HepG2 (cell line): ENCODE data around the gene UNC5B. TPM values are rescaled to one million over a fixed set of nuclear protein-coding genes. Genes with fewer than 3 reads are reported as not detected.

Experiments
- ATAC-seq: fragments of 200-7000 bp; cut with Tn5 transposase; 3 replicates; pipeline ENCODE4 v1.9.1; 2020; ENCODE audit warnings: mild to moderate bottlenecking, moderate library complexity
- BruUV-seq: library from RNA; stranded (reverse); fragments of 400-500 nt; replicated peaks from 2 replicates; lab custom pipeline; 2021; lab: Mats Ljungman, UMichigan
- CTCF ChIA-PET: fragments of 300-600 bp; formaldehyde crosslinking; extraction: SDS; loops from one replicate; lab custom pipeline; 2021; ENCODE audit warnings: low total read pairs, inconsistent platforms, low intra/inter-chr PET ratio; lab: Yijun Ruan, JAX
- POLR2A ChIA-PET: fragments of 350-600 bp; sonication (Branson Sonifier 250); formaldehyde crosslinking; loops from one replicate; lab custom pipeline; 2020; ENCODE audit warnings: antibody characterized with exemption, inconsistent platforms; lab: Yijun Ruan, JAX
- DNase-seq: peaks from one replicate; pipeline ENCODE4 v3.0.0-alpha.2; 2015; ENCODE audit warnings: low spot score
- FAIRE-seq: peaks from 3 replicates; lab custom pipeline; 2011; peaks lifted over from hg19 to GRCh38; lab: Jason Lieb, UNC
- H2AFZ ChIP-seq: one replicate; pipeline ENCODE4 v1.6.1; 2011; ENCODE audit warnings: low read length, inconsistent platforms
- H3K27ac ChIP-seq: fragments of 300-600 bp; 3 replicates; pipeline ENCODE4 v1.8.0; 2011; ENCODE audit warnings: mixed run types, mild to moderate bottlenecking, mixed read lengths, low read length, inconsistent platforms; ENCODE audit not compliant: insufficient read depth; ENCODE audit errors: extremely low read length
- H3K27me3 ChIP-seq, 2 experiments: fragments of 200-600 bp in 1 of 2; 2 replicates in 1 of 2; 3 replicates in 1 of 2; pipeline versions ENCODE4 v1.6.0 to v1.8.0; 2011; ENCODE audit warnings: low read length in 2 of 2, mild to moderate bottlenecking in 2 of 2, moderate library complexity in 2 of 2, inconsistent platforms in 1 of 2; ENCODE audit not compliant: insufficient read depth in 2 of 2, control insufficient read depth in 1 of 2
- H3K36me3 ChIP-seq, 2 experiments: fragments of 200-600 bp in 1 of 2; replicated peaks in 1 of 2; 2 replicates in 1 of 2; 3 replicates in 1 of 2; pipeline versions ENCODE4 v1.5.1 to v1.8.0; 2011; ENCODE audit warnings: low read length in 2 of 2, inconsistent platforms in 1 of 2; ENCODE audit not compliant: insufficient read depth in 2 of 2, control insufficient read depth in 1 of 2
- H3K4me1 ChIP-seq: 2 replicates; pipeline ENCODE4 v1.5.1; 2012; ENCODE audit warnings: low read length, inconsistent platforms; ENCODE audit not compliant: insufficient read depth
- H3K4me2 ChIP-seq: 2 replicates; pipeline ENCODE4 v1.6.0; 2011; ENCODE audit warnings: low read depth, low read length, inconsistent platforms
- H3K4me3 ChIP-seq, 3 experiments: fragments of 200-600 bp in 1 of 3; sonication (generic), shearing (Covaris generic) in 1 of 3; replicated peaks in 1 of 3; 2 replicates each; pipeline ENCODE4 v1.5.1; 2011 to 2016; ENCODE audit warnings: low read length in 3 of 3, inconsistent platforms in 2 of 3, low read depth in 2 of 3, mild to moderate bottlenecking in 2 of 3, control low read depth in 1 of 3, mixed read lengths in 1 of 3; ENCODE audit not compliant: insufficient read depth in 1 of 3
- H3K79me2 ChIP-seq: one replicate; pipeline ENCODE4 v1.6.1; 2011; ENCODE audit warnings: low read length, inconsistent platforms; ENCODE audit not compliant: insufficient read depth
- H3K9ac ChIP-seq: 2 replicates; pipeline ENCODE4 v1.6.0; 2011; ENCODE audit warnings: mild to moderate bottlenecking, low read depth, low read length, inconsistent platforms; ENCODE audit not compliant: insufficient read depth
- H3K9me3 ChIP-seq: 2 replicates; pipeline ENCODE4 v1.5.1; 2012; ENCODE audit warnings: mild to moderate bottlenecking, low read length
- H4K20me1 ChIP-seq: 2 replicates; pipeline ENCODE4 v1.6.0; 2011; ENCODE audit warnings: inconsistent platforms, mild to moderate bottlenecking, low read length, moderate library complexity; ENCODE audit not compliant: insufficient read depth
- ARID4A ChIP-seq: sonication (generic); formaldehyde crosslinking; IDR thresholded peaks from 2 replicates; pipeline ENCODE4 v1.5.0; 2020; ENCODE audit warnings: mild to moderate bottlenecking, missing genetic modification reagents, borderline replicate concordance
- EHMT2 ChIP-seq: fragments of 200-600 bp; sonication (generic); IDR thresholded peaks from 2 replicates; pipeline ENCODE4 v1.7.0; 2017; ENCODE audit warnings: antibody characterized with exemption, low read depth, low read length, borderline replicate concordance
- HNF4G ChIP-seq, 2 experiments: sonication (generic) in 1 of 2; formaldehyde crosslinking in 1 of 2; IDR thresholded peaks; 2 replicates each; pipeline versions ENCODE4 v1.4.0 to v1.6.1; 2011 to 2020; ENCODE audit warnings: borderline replicate concordance in 2 of 2, low read depth in 2 of 2, mild to moderate bottlenecking in 2 of 2, low read length in 1 of 2, missing genetic modification reagents in 1 of 2, moderate library complexity in 1 of 2
- KLF12 ChIP-seq: sonication (generic); formaldehyde crosslinking; IDR thresholded peaks from 2 replicates; pipeline ENCODE4 v1.4.0; 2020; ENCODE audit warnings: missing genetic modification reagents, borderline replicate concordance
- MAFK ChIP-seq, 2 experiments: IDR thresholded peaks in 1 of 2; conservative IDR thresholded peaks in 1 of 2; 2 replicates each; pipeline ENCODE4 v1.6.1; 2011; ENCODE audit warnings: improper control_type of control experiment in 2 of 2, low read length in 2 of 2
- SKI ChIP-seq: fragments of 450-650 bp; IDR thresholded peaks from one replicate; pipeline ENCODE4 v1.6.1; 2018; ENCODE audit warnings: mild to moderate bottlenecking; ENCODE audit not compliant: partially characterized antibody
- SPEN ChIP-seq: sonication (generic); formaldehyde crosslinking; IDR thresholded peaks from 2 replicates; pipeline ENCODE4 v1.5.1; 2020; ENCODE audit warnings: low read depth, mild to moderate bottlenecking, missing genetic modification reagents
- STAG1 ChIP-seq: sonication (generic); formaldehyde crosslinking; IDR thresholded peaks from 2 replicates; pipeline ENCODE4 v1.4.0; 2020; ENCODE audit warnings: missing genetic modification reagents
- WIZ ChIP-seq: sonication (generic); formaldehyde crosslinking; IDR thresholded peaks from 2 replicates; pipeline ENCODE4 v1.5.1; 2020; ENCODE audit warnings: mild to moderate bottlenecking, missing genetic modification reagents
- ZBTB33 ChIP-seq: sonication (generic); formaldehyde crosslinking; IDR thresholded peaks from 2 replicates; pipeline ENCODE4 v1.4.0; 2020; ENCODE audit warnings: missing genetic modification reagents
- ZNF124 ChIP-seq: sonication (generic); formaldehyde crosslinking; IDR thresholded peaks from 2 replicates; pipeline ENCODE4 v1.4.0; 2020; ENCODE audit warnings: missing genetic modification reagents
- ZNF552 ChIP-seq: sonication (generic); formaldehyde crosslinking; IDR thresholded peaks from 2 replicates; pipeline ENCODE4 v1.9.0; 2022; ENCODE audit warnings: missing genetic modification reagents, mild to moderate bottlenecking, borderline replicate concordance
- ZNF619 ChIP-seq: sonication (generic); formaldehyde crosslinking; IDR thresholded peaks from 2 replicates; pipeline ENCODE4 v1.4.0; 2020; ENCODE audit warnings: mild to moderate bottlenecking, missing genetic modification reagents
- whole genome bisulfite sequencing: methylation state at CpG from one replicate; pipeline ENCODE4 v1.1.6; 2017; ENCODE audit warnings: low lambda C conversion rate; 5-methylcytosine and 5-hydroxymethylcytosine counted together
- in situ Hi-C: cut with HindIII; loops from 2 replicates; pipeline ENCODE4 v1.10.0; 2017; ENCODE audit warnings: low pct_unique_long_range_greater_than_20kb; ENCODE audit not compliant: extremely low pct_ligation_motif_present
- intact Hi-C: fragments of 100-400 bp; cut with micrococcal nuclease; formaldehyde crosslinking; loops from one replicate; pipeline ENCODE4 v1.10.0; 2022; ENCODE audit not compliant: unreplicated experiment
- polyA plus RNA-seq, 8 experiments: library from polyadenylated mRNA; depleted of rRNA in 3 of 8; stranded (reverse) in 7 of 8; unstranded in 1 of 8; fragments of >200 nt; fragmentation: Illumina TruSeq in 4 of 8; extraction: Trizol in 4 of 8; gene quantifications; 2 replicates each; pipeline versions ENCODE4 v1.2.1 to v1.2.3, GENCODE V29; 2011 to 2016; ENCODE audit warnings: low read depth in 4 of 8, missing spikeins in 1 of 8, mixed read lengths in 1 of 8; ENCODE audit not compliant: insufficient read depth in 1 of 8
- total RNA-seq, 5 experiments: library from RNA; depleted of rRNA; stranded (reverse); fragments of >200 nt; fragmentation: Illumina TruSeq; extraction: Trizol; gene quantifications; 2 replicates each; pipeline ENCODE4 v1.2.3, GENCODE V29; 2016; ENCODE audit warnings: low read depth in 1 of 5
- TF ChIP-seq, protein P1 (sequence below): sonication (generic); formaldehyde crosslinking; conservative IDR thresholded peaks from 2 replicates; pipeline ENCODE4 v1.4.0; 2020; ENCODE audit warnings: missing genetic modification reagents
- TF ChIP-seq, protein P2 (sequence below): sonication (generic); formaldehyde crosslinking; IDR thresholded peaks from 2 replicates; pipeline ENCODE4 v1.9.0; 2021; ENCODE audit warnings: missing genetic modification reagents, mild to moderate bottlenecking, borderline replicate concordance

The UNC5B gene
- total and polyA plus RNA-seq, 2 of the 13 experiments (the other 11 are each of a cell fraction or from before 2014, with no cell fraction given): 0.07 TPM

DNA sequence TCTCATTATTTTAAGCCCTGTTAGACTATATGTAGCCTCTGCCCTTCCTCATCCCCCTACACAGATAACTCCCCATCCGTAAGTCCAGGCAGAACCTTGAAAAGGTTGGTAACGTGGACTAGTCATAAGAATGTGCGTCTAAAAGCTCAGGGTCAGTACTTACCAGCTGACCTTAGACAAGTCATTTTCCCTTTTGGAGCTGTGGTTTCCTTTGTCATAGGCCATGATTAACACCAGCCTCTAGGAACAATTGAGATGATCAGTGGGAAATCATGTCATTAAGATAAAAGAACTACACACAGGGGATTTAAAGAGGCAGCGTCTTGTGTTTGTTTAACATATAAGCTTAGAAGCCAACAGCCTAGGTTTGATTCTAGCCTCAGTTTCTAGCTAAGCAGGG lies 6.9 kb upstream of the UNC5B start (continued):
- TF ChIP-seq KLF12 (CRISPR knock-in tag): no peak
- TF ChIP-seq STAG1: no peak
- TF ChIP-seq ARID4A: no peak
- TF ChIP-seq SKI: no peak
- no peak for TF ChIP-seq ZNF552
- TF ChIP-seq, protein P1, sequence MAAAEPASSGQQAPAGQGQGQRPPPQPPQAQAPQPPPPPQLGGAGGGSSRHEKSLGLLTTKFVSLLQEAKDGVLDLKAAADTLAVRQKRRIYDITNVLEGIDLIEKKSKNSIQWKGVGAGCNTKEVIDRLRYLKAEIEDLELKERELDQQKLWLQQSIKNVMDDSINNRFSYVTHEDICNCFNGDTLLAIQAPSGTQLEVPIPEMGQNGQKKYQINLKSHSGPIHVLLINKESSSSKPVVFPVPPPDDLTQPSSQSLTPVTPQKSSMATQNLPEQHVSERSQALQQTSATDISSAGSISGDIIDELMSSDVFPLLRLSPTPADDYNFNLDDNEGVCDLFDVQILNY (CRISPR knock-in tag): no peak

DNA sequence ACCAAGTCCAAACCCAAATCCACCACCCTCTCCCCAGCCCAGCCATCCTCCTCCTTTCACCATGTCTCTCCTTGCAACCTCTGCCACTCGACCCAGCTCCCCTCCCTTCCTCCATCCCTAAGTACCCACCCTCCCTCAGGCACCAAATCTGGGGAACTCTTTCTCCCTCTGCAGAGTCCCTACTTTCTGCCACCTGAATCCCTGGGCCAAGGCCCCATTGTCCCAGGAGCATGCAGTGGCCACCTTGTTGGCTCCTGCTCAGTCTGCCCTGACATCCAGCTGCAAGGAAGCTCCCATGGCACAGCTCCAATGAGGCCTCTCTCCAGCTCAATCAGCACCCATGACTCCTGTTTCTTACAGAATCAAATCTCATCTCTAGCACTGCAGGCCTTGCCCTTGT lies 5.5 kb upstream of the UNC5B start:
- Histone ChIP-seq H3K27me3 (peaks cover 5 to 35% of the 10 kb centered on the region in 2 experiments; a peak in 3 of 5 replicates), H3K36me3 (no peaks in the 10 kb centered on the region), H4K20me1 (0 out of 2 replicates have a peak, but pooled peaks cover 3% of the 10 kb centered on the region), H2AFZ (no peak overlapping the region), H3K9me3 (no peaks in the 10 kb centered on the region), H3K79me2 (no peaks in the 10 kb centered on the region), H3K9ac (no peak overlapping the region), H3K27ac (no peak overlapping the region), H3K4me1 (peaks cover 10% of the 10 kb centered on the region), H3K4me3 (no peak overlapping the region), H3K4me2 (no peak overlapping the region)
- ATAC-seq (no peak), DNase-seq (no peak), FAIRE-seq (no peak)
- ChIA-PET CTCF (no interaction called here), POLR2A (no interaction called here)
- WGBS: 0% methylated on average over 1 of the region's 1 CpG
- in situ Hi-C loops (loop anchor here (5.0 kb wide), 1 partner anchor 305 kb away; no protein-coding TSS in a partner anchor), intact Hi-C loops (no loop called here)
- BruUV-seq: no TSS peak
- TF ChIP-seq ZNF619 (CRISPR knock-in tag) (no peak), EHMT2 (no peak), ZBTB33 (CRISPR knock-in tag) (no peak), MAFK (conservative IDR thresholded peaks at IDR 0.05 in 1 of 2, IDR thresholded peaks at IDR 0.05 in 1 of 2; ENCODE audit: low read length in 2 of 2) (no peak), WIZ (CRISPR knock-in tag) (no peak), HNF4G (IDR thresholded peaks at IDR 0.05; ENCODE audit: borderline replicate concordance, low read depth, low read length) (no peak), HNF4G (CRISPR knock-in tag; IDR thresholded peaks at IDR 0.05; ENCODE audit: borderline replicate concordance, low read depth) (no peak), ZNF124 (CRISPR knock-in tag) (no peak), SPEN (CRISPR knock-in tag) (no peak)
- TF ChIP-seq, protein P2, sequence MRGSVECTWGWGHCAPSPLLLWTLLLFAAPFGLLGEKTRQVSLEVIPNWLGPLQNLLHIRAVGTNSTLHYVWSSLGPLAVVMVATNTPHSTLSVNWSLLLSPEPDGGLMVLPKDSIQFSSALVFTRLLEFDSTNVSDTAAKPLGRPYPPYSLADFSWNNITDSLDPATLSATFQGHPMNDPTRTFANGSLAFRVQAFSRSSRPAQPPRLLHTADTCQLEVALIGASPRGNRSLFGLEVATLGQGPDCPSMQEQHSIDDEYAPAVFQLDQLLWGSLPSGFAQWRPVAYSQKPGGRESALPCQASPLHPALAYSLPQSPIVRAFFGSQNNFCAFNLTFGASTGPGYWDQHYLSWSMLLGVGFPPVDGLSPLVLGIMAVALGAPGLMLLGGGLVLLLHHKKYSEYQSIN: no peak
